GM12878 (cell line): Measurements from ENCODE around the gene BAZ2B. TPM values are rescaled to one million over a fixed set of nuclear protein-coding genes. Genes with fewer than 3 reads are reported as not detected.

Experiments
- ATAC-seq: fragments of 200-7000 bp; cut with Tn5 transposase; 3 replicates; pipeline ENCODE4 v1.9.1; 2020; ENCODE audit warnings: mild to moderate bottlenecking, moderate library complexity
- BruUV-seq: library from RNA; stranded (reverse); fragments of 400-500 nt; replicated peaks from 2 replicates; lab custom pipeline; 2021; lab: Mats Ljungman, UMichigan
- CTCF ChIA-PET: fragments of 300-600 bp; sonication (Branson Sonifier 250); formaldehyde crosslinking; extraction: SDS; loops from one replicate; lab custom pipeline; 2021; ENCODE audit warnings: inconsistent platforms; lab: Yijun Ruan, JAX
- POLR2A ChIA-PET: fragments of 350-600 bp; formaldehyde crosslinking; extraction: SDS; loops from one replicate; lab custom pipeline; 2021; ENCODE audit warnings: inconsistent platforms; lab: Charles Lee
- RAD21 ChIA-PET: fragments of 300-600 bp; sonication (Branson Sonifier 250); formaldehyde crosslinking; loops from one replicate; lab custom pipeline; 2023; ENCODE audit warnings: antibody characterized with exemption; ENCODE audit not compliant: unreplicated experiment; lab: Charles Lee
- SMC1A ChIA-PET: fragments of 300-600 bp; sonication (Branson Sonifier 250); formaldehyde crosslinking; loops from one replicate; lab custom pipeline; 2023; ENCODE audit not compliant: unreplicated experiment, uncharacterized antibody; lab: Charles Lee
- DNase-seq: peaks from one replicate; pipeline ENCODE4 v3.0.0-alpha.2; 2011; ENCODE audit warnings: low read depth, low spot score
- FAIRE-seq: peaks from 3 replicates; lab custom pipeline; 2011; peaks lifted over from hg19 to GRCh38; lab: Jason Lieb, UNC
- H2AFZ ChIP-seq: 2 replicates; pipeline ENCODE4 v1.6.0; 2011; ENCODE audit warnings: low read depth, low read length, control low read depth; ENCODE audit not compliant: control insufficient read depth
- H3K27ac ChIP-seq: 2 replicates; pipeline ENCODE4 v1.5.1; 2011; ENCODE audit warnings: control low read depth; ENCODE audit not compliant: control insufficient read depth, insufficient read depth
- H3K27me3 ChIP-seq, 2 experiments: replicated peaks in 1 of 2; 2 replicates each; pipeline versions ENCODE4 v1.6.0 to v1.6.1; 2011; ENCODE audit warnings: low read length in 1 of 2; ENCODE audit not compliant: control insufficient read depth in 2 of 2, insufficient read depth in 2 of 2
- H3K36me3 ChIP-seq, 2 experiments: 2 replicates each; pipeline ENCODE4 v1.5.1; 2011; ENCODE audit warnings: low read length in 1 of 2; ENCODE audit not compliant: control insufficient read depth in 2 of 2, insufficient read depth in 2 of 2
- H3K4me1 ChIP-seq: 2 replicates; pipeline ENCODE4 v1.6.1; 2011; ENCODE audit warnings: mild to moderate bottlenecking, low read length, moderate library complexity, mixed read lengths; ENCODE audit not compliant: control insufficient read depth, insufficient read depth
- H3K4me2 ChIP-seq: 2 replicates; pipeline ENCODE4 v1.6.0; 2011; ENCODE audit warnings: control low read depth; ENCODE audit not compliant: control insufficient read depth, insufficient read depth
- H3K4me3 ChIP-seq: fragments of 200-600 bp; sonication (generic); 2 replicates; pipeline ENCODE4 v1.5.1; 2016
- H3K79me2 ChIP-seq: 2 replicates; pipeline ENCODE4 v1.6.0; 2011; ENCODE audit warnings: low read length; ENCODE audit not compliant: control insufficient read depth, insufficient read depth
- H3K9ac ChIP-seq: 2 replicates; pipeline ENCODE4 v1.8.0; 2011; ENCODE audit warnings: low read length, control low read depth, mixed read lengths; ENCODE audit not compliant: control insufficient read depth, insufficient read depth
- H3K9me3 ChIP-seq: replicated peaks from 3 replicates; pipeline ENCODE4 v1.5.1; 2011; ENCODE audit warnings: mild to moderate bottlenecking, low read length; ENCODE audit not compliant: control insufficient read depth, insufficient read depth
- H4K20me1 ChIP-seq: 2 replicates; pipeline ENCODE4 v1.6.0; 2011; ENCODE audit not compliant: control insufficient read depth, insufficient read depth
- HDAC6 ChIP-seq: fragments of 200-600 bp; sonication (generic); IDR thresholded peaks from one replicate; pipeline ENCODE4 v1.8.0; 2017; ENCODE audit warnings: antibody characterized with exemption; ENCODE audit not compliant: unreplicated experiment
- HDGF ChIP-seq: fragments of 450-650 bp; IDR thresholded peaks from 2 replicates; pipeline ENCODE4 v1.6.1; 2016; ENCODE audit warnings: antibody characterized with exemption
- PAX8 ChIP-seq: fragments of 450-650 bp; IDR thresholded peaks from 2 replicates; pipeline ENCODE4 v1.6.1; 2017; ENCODE audit warnings: mild to moderate bottlenecking, moderate library complexity
- RB1 ChIP-seq: fragments of 450-650 bp; formaldehyde crosslinking; IDR thresholded peaks from 2 replicates; pipeline ENCODE4 v1.6.1; 2017; ENCODE audit warnings: mild to moderate bottlenecking, borderline replicate concordance
- RCOR1 ChIP-seq: conservative IDR thresholded peaks from 2 replicates; pipeline ENCODE4 v1.6.1; 2012; ENCODE audit warnings: low read depth, low read length, improper control_type of control experiment
- SRF ChIP-seq, 2 experiments: IDR thresholded peaks; 2 replicates each; pipeline ENCODE4 v1.6.1; 2011; ENCODE audit warnings: low read depth in 2 of 2, low read length in 2 of 2, mild to moderate bottlenecking in 1 of 2, moderate library complexity in 1 of 2
- SUPT20H ChIP-seq: IDR thresholded peaks from 2 replicates; pipeline ENCODE4 v1.6.1; 2011; ENCODE audit warnings: low read depth, mild to moderate bottlenecking, low read length, moderate library complexity, borderline replicate concordance; ENCODE audit not compliant: control insufficient read depth
- WGBS: methylation state at CpG from one replicate; pipeline ENCODE4 v1.1.6; 2016; ENCODE audit warnings: low lambda C conversion rate; ENCODE audit not compliant: insufficient replicate concordance, insufficient coverage; ENCODE audit errors: missing lambda C conversion rate; 5-methylcytosine and 5-hydroxymethylcytosine counted together
- in situ Hi-C: fragments of 300-500 bp; cut with MboI; formaldehyde crosslinking; loops from 9 replicates; pipeline ENCODE4 v1.14.3; 2018; ENCODE audit warnings: mixed read lengths
- intact Hi-C: fragments of 100-400 bp; cut with micrococcal nuclease; formaldehyde crosslinking; loops from one replicate; pipeline ENCODE4 v1.14.2; 2022; ENCODE audit not compliant: unreplicated experiment
- polyA plus RNA-seq, 11 experiments: library from polyadenylated mRNA; depleted of rRNA in 4 of 11; unstranded in 6 of 11; stranded (reverse) in 5 of 11; fragments of >200 nt; fragmentation: Nextera tagmentation in 4 of 11; fragmentation: Illumina TruSeq in 1 of 11; extraction: Ambion mirVana in 4 of 11; extraction: Trizol in 1 of 11; gene quantifications; 1 replicate in 1 of 11; 2 replicates in 10 of 11; pipeline versions ENCODE4 v1.2.1 to v1.2.3, GENCODE V29; 2011 to 2016; ENCODE audit warnings: inconsistent platforms in 2 of 11, missing spikeins in 2 of 11, low read depth in 1 of 11
- total RNA-seq, 4 experiments: library from RNA; depleted of rRNA in 3 of 4; stranded (reverse); fragments of >200 nt in 3 of 4; fragmentation: Illumina TruSeq in 1 of 4; extraction: Trizol in 1 of 4; gene quantifications; 2 replicates each; pipeline versions ENCODE4 v1.2.1 to v1.2.3, GENCODE V29; 2013 to 2021
- TF ChIP-seq, protein P1 (sequence below): fragments of 450-650 bp; IDR thresholded peaks from 2 replicates; pipeline ENCODE4 v1.6.1; 2017; ENCODE audit warnings: mild to moderate bottlenecking, moderate library complexity
- TF ChIP-seq, protein P2 (sequence below): fragments of 150-350 bp; IDR thresholded peaks from 2 replicates; pipeline ENCODE4 v1.6.1; 2014; ENCODE audit warnings: mild to moderate bottlenecking, low read depth, low read length
- TF ChIP-seq, protein P3 (sequence below): fragments of 450-650 bp; IDR thresholded peaks from 2 replicates; pipeline ENCODE4 v1.6.1; 2018; ENCODE audit warnings: borderline replicate concordance, mild to moderate bottlenecking; ENCODE audit not compliant: partially characterized antibody

Gene BAZ2B
- total and polyA plus RNA-seq, 10 of the 15 experiments (the other 5 are each of a cell fraction or from before 2014, with no cell fraction given) = 8.8 to 49.7 (median 24.7) TPM

DNA sequence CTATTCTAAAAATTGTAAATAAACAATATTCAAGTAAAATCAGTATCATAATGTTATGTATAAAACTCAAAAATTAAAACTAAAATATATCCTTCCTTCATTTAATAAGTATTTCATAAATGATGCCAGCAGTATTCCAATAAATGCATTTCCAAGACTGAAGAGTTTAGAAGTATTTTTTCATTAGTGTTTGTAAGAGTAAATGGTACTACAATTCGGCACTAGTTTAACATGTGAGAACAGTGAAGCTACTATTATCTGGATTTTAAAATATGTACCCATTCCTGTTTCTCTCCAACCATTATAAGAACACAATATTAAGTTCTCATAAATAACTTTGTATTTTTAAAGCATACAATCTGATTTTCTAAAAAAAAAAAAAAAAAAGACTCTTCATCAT, 3.3 kb downstream of the BAZ2B start:
- CTCF ChIA-PET = interaction anchor here (0.8 to 1.0 kb wide), 2 partner anchors 94 to 340 kb away, joined by 3 read pairs; no protein-coding TSS in a partner anchor
- RAD21 ChIA-PET = no interaction called here
- Histone ChIP-seq H3K27ac (no peak overlapping the region), H4K20me1 (no peaks in the 10 kb centered on the region), H3K4me3 (0 out of 2 replicates have a peak overlapping the region, but pooled peaks have one; percentile 70), H3K9ac (no peak overlapping the region), H3K27me3 (no peaks in the 10 kb centered on the region), H3K36me3 (no peaks in the 10 kb centered on the region), H3K4me1 (no peaks in the 10 kb centered on the region; the same call in 1 of the 2 replicates), H3K4me2 (peak overlapping the region; percentile 71; the same call in 1 of the 2 replicates), H3K79me2 (peaks cover 33% of the 10 kb centered on the region), H2AFZ (no peak overlapping the region), H3K9me3 (no peaks in the 10 kb centered on the region)
- ATAC-seq (no peak), DNase-seq (no peak), FAIRE-seq (no peak)
- in situ Hi-C loops (no loop called here), intact Hi-C loops (loop anchor here (10.0 kb wide), 2 partner anchors 322 to 352 kb away; no protein-coding TSS in a partner anchor)
- SMC1A ChIA-PET = interaction anchor here (1.3 to 1.6 kb wide), 4 partner anchors 63 to 278 kb away, joined by 3 to 6 read pairs (median 4); no protein-coding TSS in a partner anchor
- no TSS peak for BruUV-seq
- WGBS = 95% methylated on average over 1 of the region's 1 CpG
- no peak for TF ChIP-seq HDGF
- TF ChIP-seq, protein P1, sequence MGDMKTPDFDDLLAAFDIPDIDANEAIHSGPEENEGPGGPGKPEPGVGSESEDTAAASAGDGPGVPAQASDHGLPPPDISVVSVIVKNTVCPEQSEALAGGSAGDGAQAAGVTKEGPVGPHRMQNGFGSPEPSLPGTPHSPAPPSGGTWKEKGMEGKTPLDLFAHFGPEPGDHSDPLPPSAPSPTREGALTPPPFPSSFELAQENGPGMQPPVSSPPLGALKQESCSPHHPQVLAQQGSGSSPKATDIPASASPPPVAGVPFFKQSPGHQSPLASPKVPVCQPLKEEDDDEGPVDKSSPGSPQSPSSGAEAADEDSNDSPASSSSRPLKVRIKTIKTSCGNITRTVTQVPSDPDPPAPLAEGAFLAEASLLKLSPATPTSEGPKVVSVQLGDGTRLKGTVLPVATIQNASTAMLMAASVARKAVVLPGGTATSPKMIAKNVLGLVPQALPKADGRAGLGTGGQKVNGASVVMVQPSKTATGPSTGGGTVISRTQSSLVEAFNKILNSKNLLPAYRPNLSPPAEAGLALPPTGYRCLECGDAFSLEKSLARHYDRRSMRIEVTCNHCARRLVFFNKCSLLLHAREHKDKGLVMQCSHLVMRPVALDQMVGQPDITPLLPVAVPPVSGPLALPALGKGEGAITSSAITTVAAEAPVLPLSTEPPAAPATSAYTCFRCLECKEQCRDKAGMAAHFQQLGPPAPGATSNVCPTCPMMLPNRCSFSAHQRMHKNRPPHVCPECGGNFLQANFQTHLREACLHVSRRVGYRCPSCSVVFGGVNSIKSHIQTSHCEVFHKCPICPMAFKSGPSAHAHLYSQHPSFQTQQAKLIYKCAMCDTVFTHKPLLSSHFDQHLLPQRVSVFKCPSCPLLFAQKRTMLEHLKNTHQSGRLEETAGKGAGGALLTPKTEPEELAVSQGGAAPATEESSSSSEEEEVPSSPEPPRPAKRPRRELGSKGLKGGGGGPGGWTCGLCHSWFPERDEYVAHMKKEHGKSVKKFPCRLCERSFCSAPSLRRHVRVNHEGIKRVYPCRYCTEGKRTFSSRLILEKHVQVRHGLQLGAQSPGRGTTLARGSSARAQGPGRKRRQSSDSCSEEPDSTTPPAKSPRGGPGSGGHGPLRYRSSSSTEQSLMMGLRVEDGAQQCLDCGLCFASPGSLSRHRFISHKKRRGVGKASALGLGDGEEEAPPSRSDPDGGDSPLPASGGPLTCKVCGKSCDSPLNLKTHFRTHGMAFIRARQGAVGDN = no peak
- TF ChIP-seq, protein P2, sequence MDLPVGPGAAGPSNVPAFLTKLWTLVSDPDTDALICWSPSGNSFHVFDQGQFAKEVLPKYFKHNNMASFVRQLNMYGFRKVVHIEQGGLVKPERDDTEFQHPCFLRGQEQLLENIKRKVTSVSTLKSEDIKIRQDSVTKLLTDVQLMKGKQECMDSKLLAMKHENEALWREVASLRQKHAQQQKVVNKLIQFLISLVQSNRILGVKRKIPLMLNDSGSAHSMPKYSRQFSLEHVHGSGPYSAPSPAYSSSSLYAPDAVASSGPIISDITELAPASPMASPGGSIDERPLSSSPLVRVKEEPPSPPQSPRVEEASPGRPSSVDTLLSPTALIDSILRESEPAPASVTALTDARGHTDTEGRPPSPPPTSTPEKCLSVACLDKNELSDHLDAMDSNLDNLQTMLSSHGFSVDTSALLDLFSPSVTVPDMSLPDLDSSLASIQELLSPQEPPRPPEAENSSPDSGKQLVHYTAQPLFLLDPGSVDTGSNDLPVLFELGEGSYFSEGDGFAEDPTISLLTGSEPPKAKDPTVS = no peak
- no peak for TF ChIP-seq HDAC6
- TF ChIP-seq RCOR1 = no peak
- TF ChIP-seq, protein P3, sequence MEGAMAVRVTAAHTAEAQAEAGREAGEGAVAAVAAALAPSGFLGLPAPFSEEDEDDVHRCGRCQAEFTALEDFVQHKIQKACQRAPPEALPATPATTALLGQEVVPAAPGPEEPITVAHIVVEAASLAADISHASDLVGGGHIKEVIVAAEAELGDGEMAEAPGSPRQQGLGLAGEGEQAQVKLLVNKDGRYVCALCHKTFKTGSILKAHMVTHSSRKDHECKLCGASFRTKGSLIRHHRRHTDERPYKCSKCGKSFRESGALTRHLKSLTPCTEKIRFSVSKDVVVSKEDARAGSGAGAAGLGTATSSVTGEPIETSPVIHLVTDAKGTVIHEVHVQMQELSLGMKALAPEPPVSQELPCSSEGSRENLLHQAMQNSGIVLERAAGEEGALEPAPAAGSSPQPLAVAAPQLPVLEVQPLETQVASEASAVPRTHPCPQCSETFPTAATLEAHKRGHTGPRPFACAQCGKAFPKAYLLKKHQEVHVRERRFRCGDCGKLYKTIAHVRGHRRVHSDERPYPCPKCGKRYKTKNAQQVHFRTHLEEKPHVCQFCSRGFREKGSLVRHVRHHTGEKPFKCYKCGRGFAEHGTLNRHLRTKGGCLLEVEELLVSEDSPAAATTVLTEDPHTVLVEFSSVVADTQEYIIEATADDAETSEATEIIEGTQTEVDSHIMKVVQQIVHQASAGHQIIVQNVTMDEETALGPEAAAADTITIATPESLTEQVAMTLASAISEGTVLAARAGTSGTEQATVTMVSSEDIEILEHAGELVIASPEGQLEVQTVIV = no peak
- no peak for TF ChIP-seq SRF (IDR thresholded peaks at IDR 0.05; ENCODE audit: low read depth in 2 of 2, low read length in 2 of 2)
- TF ChIP-seq SUPT20H = no peak
- no peak for TF ChIP-seq RB1
- no peak for TF ChIP-seq PAX8
- POLR2A ChIA-PET = no interaction called here
